Mesendoderm (in vitro differentiated cells): Measurements from ENCODE around the gene OAF.

Source experiments
- DNase-seq: peaks from one replicate; pipeline ENCODE4 v3.0.0; 2013
- H2AK5ac ChIP-seq: 2 replicates; pipeline ENCODE4 v1.6.1; 2013; ENCODE audit warnings: low read length, inconsistent platforms
- H2BK120ac ChIP-seq: 2 replicates; pipeline ENCODE4 v1.6.1; 2013; ENCODE audit warnings: low read depth, mild to moderate bottlenecking, low read length, moderate library complexity, mixed read lengths
- H2BK15ac ChIP-seq: replicated peaks from 2 replicates; pipeline ENCODE4 v1.6.1; 2013; ENCODE audit warnings: low read depth, mild to moderate bottlenecking, moderate library complexity
- H2BK5ac ChIP-seq: 2 replicates; pipeline ENCODE4 v1.6.1; 2013; ENCODE audit warnings: low read length, inconsistent platforms
- H3K18ac ChIP-seq: 2 replicates; pipeline ENCODE4 v1.6.1; 2013; ENCODE audit warnings: mild to moderate bottlenecking, low read length, mixed read lengths
- H3K23ac ChIP-seq: one replicate; pipeline ENCODE4 v1.6.1; 2013; ENCODE audit warnings: low read length
- H3K27ac ChIP-seq: 2 replicates; pipeline ENCODE4 v1.5.1; 2013; ENCODE audit warnings: low read depth, mild to moderate bottlenecking, inconsistent platforms, low read length, moderate library complexity
- H3K27me3 ChIP-seq: 2 replicates; pipeline ENCODE4 v1.6.1; 2013; ENCODE audit warnings: low read length, control low read depth, mild to moderate bottlenecking, inconsistent platforms; ENCODE audit not compliant: insufficient read depth, poor library complexity
- H3K36me3 ChIP-seq: 2 replicates; pipeline ENCODE4 v1.6.1; 2013; ENCODE audit warnings: low read length, inconsistent platforms; ENCODE audit not compliant: control insufficient read depth, insufficient read depth
- H3K4ac ChIP-seq: one replicate; pipeline ENCODE4 v1.6.1; 2013; ENCODE audit warnings: low read depth, mild to moderate bottlenecking, low read length, moderate library complexity
- H3K4me1 ChIP-seq: 2 replicates; pipeline ENCODE4 v1.6.1; 2013; ENCODE audit warnings: low read depth, low read length, inconsistent platforms; ENCODE audit not compliant: control insufficient read depth
- H3K4me2 ChIP-seq: 2 replicates; pipeline ENCODE4 v1.6.1; 2013; ENCODE audit warnings: low read length
- H3K4me3 ChIP-seq: 2 replicates; pipeline ENCODE4 v1.5.1; 2013; ENCODE audit warnings: mild to moderate bottlenecking, low read length
- H3K56ac ChIP-seq: one replicate; pipeline ENCODE4 v1.6.1; 2013; ENCODE audit warnings: low read length
- H3K79me1 ChIP-seq: 2 replicates; pipeline ENCODE4 v1.6.1; 2013; ENCODE audit warnings: low read length, inconsistent platforms
- H3K79me2 ChIP-seq: 2 replicates; pipeline ENCODE4 v1.6.1; 2013; ENCODE audit warnings: mild to moderate bottlenecking, low read length; ENCODE audit not compliant: control insufficient read depth, insufficient read depth
- H3K9ac ChIP-seq: 2 replicates; pipeline ENCODE4 v1.6.1; 2013; ENCODE audit warnings: low read length, inconsistent platforms
- H4K5ac ChIP-seq: one replicate; pipeline ENCODE4 v1.6.1; 2013; ENCODE audit warnings: low read length
- H4K8ac ChIP-seq: one replicate; pipeline ENCODE4 v1.6.1; 2013; ENCODE audit warnings: low read depth, mild to moderate bottlenecking, control low read depth, low read length, moderate library complexity
- WGBS: extraction: QIAGEN DNeasy Blood & Tissue Kit; methylation state at CpG from one replicate; pipeline ENCODE4 v1.1.7; 2013; ENCODE audit warnings: low lambda C conversion rate, missing lambda C conversion rate; ENCODE audit not compliant: insufficient coverage; ENCODE audit errors: extremely low coverage; 5-methylcytosine and 5-hydroxymethylcytosine counted together

OAF gene

GRCh38 chr11:120197251-120197891, 13.5 kb upstream of the OAF start:
- no peak overlapping the region for H2AK5ac ChIP-seq
- DNase-seq, result peak; percentile 93
- H3K79me2 ChIP-seq, result no peaks in the 10 kb centered on the region
- no peak overlapping the region for H2BK15ac ChIP-seq
- H3K4me1 ChIP-seq, result peaks cover 8% of the 10 kb centered on the region
- no peaks in the 10 kb centered on the region for H3K79me1 ChIP-seq
- H3K4ac ChIP-seq, result no peak overlapping the region
- no peaks in the 10 kb centered on the region for H3K27me3 ChIP-seq
- no peaks in the 10 kb centered on the region for H3K36me3 ChIP-seq
- H3K56ac ChIP-seq, result peak overlapping the region; percentile 58
- no peak overlapping the region for H4K5ac ChIP-seq
- no peak overlapping the region for H3K27ac ChIP-seq
- WGBS, result no CpG with 5 or more reads among the region's 14 CpGs
- no peak overlapping the region for H2BK120ac ChIP-seq
- no peak overlapping the region for H3K4me2 ChIP-seq
- peak overlapping the region; percentile 15 for H3K9ac ChIP-seq
- no peak overlapping the region for H3K4me3 ChIP-seq
- H3K23ac ChIP-seq, result no peak overlapping the region
- no peak overlapping the region for H2BK5ac ChIP-seq
- H3K18ac ChIP-seq, result peak overlapping the region; percentile 55
- H4K8ac ChIP-seq, result no peak overlapping the region

GRCh38 chr11:120197977-120198376, 12.9 kb upstream of the OAF start:
- H3K4me2 ChIP-seq, result no peak overlapping the region
- H3K18ac ChIP-seq, result peak overlapping the region; percentile 55
- no peak overlapping the region for H4K5ac ChIP-seq
- H2BK120ac ChIP-seq, result no peak overlapping the region
- H3K4me3 ChIP-seq, result no peak overlapping the region
- DNase-seq, result no peak
- no CpG with 5 or more reads among the region's 9 CpGs for WGBS
- no peak overlapping the region for H3K4ac ChIP-seq
- H3K36me3 ChIP-seq, result no peaks in the 10 kb centered on the region
- no peak overlapping the region for H2BK15ac ChIP-seq
- no peak overlapping the region for H2AK5ac ChIP-seq
- no peak overlapping the region for H3K56ac ChIP-seq
- no peak overlapping the region for H3K27ac ChIP-seq
- H2BK5ac ChIP-seq, result no peak overlapping the region
- H3K27me3 ChIP-seq, result no peaks in the 10 kb centered on the region
- H3K4me1 ChIP-seq, result peaks cover 8% of the 10 kb centered on the region
- no peak overlapping the region for H4K8ac ChIP-seq
- H3K79me2 ChIP-seq, result no peaks in the 10 kb centered on the region
- no peak overlapping the region for H3K9ac ChIP-seq
- H3K23ac ChIP-seq, result no peak overlapping the region
- H3K79me1 ChIP-seq, result no peaks in the 10 kb centered on the region

- DNase-seq, result no peak
- WGBS, result no CpG with 5 or more reads among the region's 5 CpGs
- no peak overlapping the region for H3K27ac ChIP-seq
These were observed 12.4 kb upstream of the OAF start for GRCh38 chr11:120198403-120198786.

GRCh38 chr11:120198787-120199469, 11.9 kb upstream of the OAF start:
- Histone ChIP-seq H2BK15ac (no peak overlapping the region), H3K4me3 (no peak overlapping the region), H2BK5ac (no peak overlapping the region), H3K79me2 (no peaks in the 10 kb centered on the region), H3K4me1 (peaks cover 8% of the 10 kb centered on the region), H3K27ac (no peak overlapping the region), H4K5ac (no peak overlapping the region), H2AK5ac (no peak overlapping the region), H2BK120ac (no peak overlapping the region), H4K8ac (no peak overlapping the region), H3K79me1 (no peaks in the 10 kb centered on the region), H3K23ac (no peak overlapping the region), H3K18ac (no peak overlapping the region), H3K4me2 (no peak overlapping the region), H3K36me3 (no peaks in the 10 kb centered on the region), H3K4ac (no peak overlapping the region), H3K27me3 (no peaks in the 10 kb centered on the region), H3K9ac (no peak overlapping the region), H3K56ac (no peak overlapping the region)
- no peak for DNase-seq
- WGBS, result no CpG with 5 or more reads among the region's 9 CpGs

More at GRCh38 chr11:120198403-120198786, 12.4 kb upstream of the OAF start:
- Histone ChIP-seq H2BK120ac (no peak overlapping the region), H3K9ac (no peak overlapping the region), H2BK5ac (no peak overlapping the region), H3K79me1 (no peaks in the 10 kb centered on the region), H4K8ac (no peak overlapping the region), H3K79me2 (no peaks in the 10 kb centered on the region), H3K4ac (no peak overlapping the region), H3K27me3 (no peaks in the 10 kb centered on the region), H3K23ac (no peak overlapping the region), H3K4me3 (no peak overlapping the region), H3K18ac (no peak overlapping the region), H2AK5ac (no peak overlapping the region), H3K4me1 (peaks cover 8% of the 10 kb centered on the region), H3K56ac (no peak overlapping the region), H2BK15ac (no peak overlapping the region), H4K5ac (no peak overlapping the region), H3K4me2 (no peak overlapping the region), H3K36me3 (no peaks in the 10 kb centered on the region)

GRCh38 chr11:120199613-120200012, 11.2 kb upstream of the OAF start:
- Histone ChIP-seq H3K27me3 (no peaks in the 10 kb centered on the region), H3K9ac (no peak overlapping the region), H3K4me1 (peaks cover 8% of the 10 kb centered on the region), H3K27ac (no peak overlapping the region), H3K36me3 (no peaks in the 10 kb centered on the region), H4K5ac (no peak overlapping the region), H3K23ac (no peak overlapping the region), H2BK120ac (no peak overlapping the region), H2AK5ac (no peak overlapping the region), H4K8ac (no peak overlapping the region), H3K56ac (no peak overlapping the region), H3K79me2 (no peaks in the 10 kb centered on the region), H3K79me1 (no peaks in the 10 kb centered on the region), H3K18ac (no peak overlapping the region), H3K4ac (no peak overlapping the region), H3K4me3 (no peak overlapping the region), H2BK15ac (no peak overlapping the region), H3K4me2 (no peak overlapping the region), H2BK5ac (no peak overlapping the region)
- DNase-seq, result no peak
- WGBS, result no CpG with 5 or more reads among the region's 9 CpGs
